Trophoblast cell (in vitro differentiated cells and primary cell): ENCODE results near the gene SPTLC3.

ENCODE experiments used
- DNase-seq, 2 donors: peaks; one replicate each; pipeline ENCODE4 v3.0.0-alpha.2; 2016
- H2AFZ ChIP-seq: 2 replicates; pipeline ENCODE4 v1.6.1; 2013; ENCODE audit warnings: low read length, moderate library complexity, mild to moderate bottlenecking; ENCODE audit not compliant: insufficient read depth, poor library complexity
- H2AK5ac ChIP-seq: 2 replicates; pipeline ENCODE4 v1.6.1; 2013; ENCODE audit warnings: mild to moderate bottlenecking, low read length
- H2BK120ac ChIP-seq: 2 replicates; pipeline ENCODE4 v1.6.1; 2013; ENCODE audit warnings: low read length, mild to moderate bottlenecking, moderate library complexity; ENCODE audit not compliant: insufficient read depth, poor library complexity
- H2BK12ac ChIP-seq: 2 replicates; pipeline ENCODE4 v1.6.1; 2013; ENCODE audit warnings: mild to moderate bottlenecking, low read length, moderate library complexity
- H2BK5ac ChIP-seq: 2 replicates; pipeline ENCODE4 v1.6.1; 2013; ENCODE audit warnings: low read length, low read depth, moderate library complexity, mild to moderate bottlenecking; ENCODE audit not compliant: poor library complexity
- H3K14ac ChIP-seq: 2 replicates; pipeline ENCODE4 v1.6.1; 2013; ENCODE audit warnings: mild to moderate bottlenecking, low read length
- H3K18ac ChIP-seq: 2 replicates; pipeline ENCODE4 v1.6.1; 2013; ENCODE audit warnings: mild to moderate bottlenecking, low read length
- H3K23ac ChIP-seq: 2 replicates; pipeline ENCODE4 v1.6.1; 2013; ENCODE audit warnings: low read length
- H3K27ac ChIP-seq: 2 replicates; pipeline ENCODE4 v1.5.1; 2013; ENCODE audit warnings: low read depth, mild to moderate bottlenecking, inconsistent platforms, low read length, moderate library complexity
- H3K27me3 ChIP-seq: 2 replicates; pipeline ENCODE4 v1.6.1; 2013; ENCODE audit warnings: inconsistent platforms, mild to moderate bottlenecking, low read length, moderate library complexity; ENCODE audit not compliant: insufficient read depth
- H3K36me3 ChIP-seq, 2 experiments: 1 replicate in 1 of 2; 2 replicates in 1 of 2; pipeline ENCODE4 v1.6.1; 2013; ENCODE audit warnings: low read length in 2 of 2, mild to moderate bottlenecking in 2 of 2, moderate library complexity in 1 of 2; ENCODE audit not compliant: insufficient read depth in 2 of 2, control insufficient read depth in 1 of 2
- H3K4ac ChIP-seq: 2 replicates; pipeline ENCODE4 v1.6.1; 2013; ENCODE audit warnings: low read depth, mild to moderate bottlenecking, low read length, moderate library complexity
- H3K4me1 ChIP-seq, 2 experiments: 1 replicate in 1 of 2; 2 replicates in 1 of 2; pipeline ENCODE4 v1.6.1; 2013; ENCODE audit warnings: low read length in 2 of 2, mild to moderate bottlenecking in 2 of 2, moderate library complexity in 1 of 2; ENCODE audit not compliant: insufficient read depth in 2 of 2, control insufficient read depth in 1 of 2
- H3K4me2 ChIP-seq: 2 replicates; pipeline ENCODE4 v1.6.1; 2013; ENCODE audit warnings: inconsistent platforms, mild to moderate bottlenecking, low read length, moderate library complexity
- H3K4me3 ChIP-seq: 2 replicates; pipeline ENCODE4 v1.5.1; 2013; ENCODE audit warnings: mild to moderate bottlenecking, low read depth, low read length, inconsistent platforms
- H3K79me1 ChIP-seq: one replicate; pipeline ENCODE4 v1.6.1; 2013; ENCODE audit warnings: low read length
- H3K79me2 ChIP-seq: 2 replicates; pipeline ENCODE4 v1.6.1; 2013; ENCODE audit warnings: low read length, mild to moderate bottlenecking; ENCODE audit not compliant: control insufficient read depth, insufficient read depth, poor library complexity
- H3K9ac ChIP-seq: 2 replicates; pipeline ENCODE4 v1.6.1; 2013; ENCODE audit warnings: mild to moderate bottlenecking, low read length
- H3K9me3 ChIP-seq: 2 replicates; pipeline ENCODE4 v1.6.1; 2013; ENCODE audit warnings: low read depth, mild to moderate bottlenecking, control low read depth, inconsistent platforms, low read length; ENCODE audit not compliant: insufficient read depth
- H4K12ac ChIP-seq: 2 replicates; pipeline ENCODE4 v1.6.1; 2013; ENCODE audit warnings: low read depth, mild to moderate bottlenecking, low read length, moderate library complexity
- H4K8ac ChIP-seq: 2 replicates; pipeline ENCODE4 v1.6.1; 2013; ENCODE audit warnings: low read depth, mild to moderate bottlenecking, low read length, moderate library complexity
- H4K91ac ChIP-seq: one replicate; pipeline ENCODE4 v1.6.1; 2013; ENCODE audit warnings: low read depth, mild to moderate bottlenecking, low read length, moderate library complexity
- WGBS: extraction: QIAGEN DNeasy Blood & Tissue Kit; methylation state at CpG from one replicate; pipeline ENCODE4 v1.1.7; 2013; ENCODE audit warnings: missing lambda C conversion rate; ENCODE audit not compliant: insufficient read length, insufficient coverage; ENCODE audit errors: extremely low coverage; 5-methylcytosine and 5-hydroxymethylcytosine counted together

SPTLC3 gene

GRCh38 chr20:13025181-13025580 is 16.4 kb downstream of the SPTLC3 start:
- no peak overlapping the region for H3K4me3 ChIP-seq
- no peak overlapping the region for H3K27ac ChIP-seq
- H4K12ac ChIP-seq: no peak overlapping the region
- H3K9me3 ChIP-seq: peaks cover 5% of the 10 kb centered on the region
- H4K91ac ChIP-seq: no peak overlapping the region
- H3K79me1 ChIP-seq: peaks cover 2% of the 10 kb centered on the region
- H3K4me1 ChIP-seq: peaks cover 3 to 9% of the 10 kb centered on the region in 2 experiments
- no peaks in the 10 kb centered on the region for H3K79me2 ChIP-seq
- no peak overlapping the region for H3K23ac ChIP-seq
- H3K18ac ChIP-seq: no peak overlapping the region
- no peak overlapping the region for H3K4ac ChIP-seq
- H4K8ac ChIP-seq: no peak overlapping the region
- no peak for DNase-seq
- H2AK5ac ChIP-seq: no peak overlapping the region
- no CpG with 5 or more reads among the region's 1 CpG for WGBS
- H3K9ac ChIP-seq: no peak overlapping the region
- peaks cover 0 to 2% of the 10 kb centered on the region in 2 experiments for H3K36me3 ChIP-seq
- no peak overlapping the region for H2BK120ac ChIP-seq
- no peak overlapping the region for H2BK5ac ChIP-seq
- no peak overlapping the region for H2BK12ac ChIP-seq
- H3K14ac ChIP-seq: no peak overlapping the region
- H3K4me2 ChIP-seq: no peak overlapping the region
- H3K27me3 ChIP-seq: no peaks in the 10 kb centered on the region
- H2AFZ ChIP-seq: no peak overlapping the region

- Histone ChIP-seq H2BK5ac (no peak overlapping the region), H3K18ac (no peak overlapping the region), H4K8ac (no peak overlapping the region), H3K4me1 (peaks cover 5 to 11% of the 10 kb centered on the region in 2 experiments), H3K36me3 (no peaks in the 10 kb centered on the region), H4K91ac (no peak overlapping the region), H3K4me2 (no peak overlapping the region), H2BK12ac (no peak overlapping the region), H3K27ac (no peak overlapping the region), H2BK120ac (no peak overlapping the region), H3K4ac (no peak overlapping the region), H3K9ac (no peak overlapping the region), H3K79me1 (peaks cover 6% of the 10 kb centered on the region), H2AK5ac (no peak overlapping the region), H4K12ac (no peak overlapping the region), H3K23ac (no peak overlapping the region), H3K14ac (no peak overlapping the region), H3K9me3 (no peaks in the 10 kb centered on the region), H2AFZ (no peak overlapping the region), H3K27me3 (no peaks in the 10 kb centered on the region), H3K79me2 (peaks cover 2% of the 10 kb centered on the region), H3K4me3 (no peak overlapping the region)
- no CpG with 5 or more reads among the region's 4 CpGs for WGBS
- DNase-seq: peak in 1 of 2 donors; percentile 71
Measured at GRCh38 chr20:13028001-13028400, 19.2 kb downstream of the SPTLC3 start.

GRCh38 chr20:13028673-13029072 is 19.9 kb downstream of the SPTLC3 start:
- Histone ChIP-seq H3K23ac (no peak overlapping the region), H2BK12ac (peak overlapping the region; percentile 83), H3K79me2 (peaks cover 2% of the 10 kb centered on the region), H3K4me1 (peaks cover 5 to 11% of the 10 kb centered on the region in 2 experiments), H3K36me3 (no peaks in the 10 kb centered on the region), H3K27ac (no peak overlapping the region), H2AFZ (no peak overlapping the region), H4K12ac (no peak overlapping the region), H4K8ac (no peak overlapping the region), H4K91ac (no peak overlapping the region), H3K4me3 (no peak overlapping the region), H3K9me3 (no peaks in the 10 kb centered on the region), H3K9ac (no peak overlapping the region), H2BK5ac (no peak overlapping the region), H3K4me2 (no peak overlapping the region), H3K18ac (no peak overlapping the region), H3K14ac (no peak overlapping the region), H2AK5ac (no peak overlapping the region), H3K79me1 (peaks cover 6% of the 10 kb centered on the region), H3K4ac (no peak overlapping the region), H2BK120ac (peak overlapping the region; percentile 37), H3K27me3 (no peaks in the 10 kb centered on the region)
- DNase-seq: no peak
- no CpG with 5 or more reads among the region's 3 CpGs for WGBS

- no peak overlapping the region for H3K18ac ChIP-seq
- H2BK5ac ChIP-seq: peak overlapping the region; percentile 52
- no peak overlapping the region for H3K4me3 ChIP-seq
- no peak overlapping the region for H3K23ac ChIP-seq
- peak; percentile 93 to 98 for DNase-seq
- no peak overlapping the region for H3K14ac ChIP-seq
- H3K4me2 ChIP-seq: peak overlapping the region; percentile 44
- H4K12ac ChIP-seq: no peak overlapping the region
- H3K4me1 ChIP-seq: peaks cover 5 to 11% of the 10 kb centered on the region in 2 experiments
- no peak overlapping the region for H4K91ac ChIP-seq
- H3K36me3 ChIP-seq: no peaks in the 10 kb centered on the region
- H3K27ac ChIP-seq: peak overlapping the region; percentile 46
- no peaks in the 10 kb centered on the region for H3K27me3 ChIP-seq
- H2BK120ac ChIP-seq: peak overlapping the region; percentile 57
- H3K79me2 ChIP-seq: peaks cover 2% of the 10 kb centered on the region
- WGBS: no CpG with 5 or more reads among the region's 3 CpGs
- H3K4ac ChIP-seq: no peak overlapping the region
- no peak overlapping the region for H2AK5ac ChIP-seq
- no peak overlapping the region for H4K8ac ChIP-seq
- no peak overlapping the region for H2AFZ ChIP-seq
- H3K9me3 ChIP-seq: no peaks in the 10 kb centered on the region
- H3K9ac ChIP-seq: no peak overlapping the region
- H2BK12ac ChIP-seq: peak overlapping the region; percentile 88
- peaks cover 6% of the 10 kb centered on the region for H3K79me1 ChIP-seq
Measured at GRCh38 chr20:13029687-13030375, 21.1 kb downstream of the SPTLC3 start.
